ENCODE measurements around the gene MTERF4. TPM values are rescaled to one million over a fixed set of nuclear protein-coding genes. Genes with fewer than 3 reads are reported as not detected.

The MTERF4 gene
- total and polyA plus RNA-seq, 2 donors: 34.5 to 41.7 TPM

DNA sequence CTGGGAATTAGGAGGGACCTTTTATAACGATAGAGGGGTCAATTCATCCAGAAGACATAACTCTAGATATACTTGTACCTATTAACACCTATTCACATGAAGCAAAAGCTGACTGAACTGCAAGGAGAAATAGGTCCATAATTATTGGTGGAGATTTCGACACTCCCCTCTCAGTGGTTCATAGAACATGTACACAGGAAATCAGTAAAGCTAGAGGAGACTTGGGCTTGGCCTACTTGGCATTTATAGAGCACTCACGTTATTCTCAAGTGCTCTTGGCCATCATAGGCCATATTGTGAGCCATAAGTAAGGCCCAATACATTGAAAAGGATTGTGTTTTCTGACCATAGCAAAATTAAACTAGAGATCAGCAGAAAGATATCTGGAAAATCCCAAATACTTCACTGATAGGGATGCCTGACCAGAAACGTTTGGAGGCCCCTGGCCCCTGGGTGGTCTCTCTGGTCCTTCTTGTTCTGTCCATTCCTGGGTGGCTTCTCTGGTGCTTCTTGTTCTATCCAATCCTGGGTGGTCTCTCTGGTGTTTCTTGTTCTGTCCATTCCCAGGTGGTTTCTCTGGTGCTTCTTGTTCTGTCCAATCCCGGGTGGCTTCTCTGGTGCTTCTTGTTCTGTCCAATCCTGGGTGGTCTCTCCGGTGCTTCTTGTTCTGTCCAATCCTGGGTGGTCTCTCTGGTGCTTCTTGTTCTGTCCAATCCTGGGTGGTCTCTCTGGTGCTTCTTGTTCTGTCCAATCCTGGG, 54.7 kb downstream of the MTERF4 start:
- H3K27me3 ChIP-seq (ENCODE audit: control insufficient read depth in 2 of 2, insufficient read depth in 1 of 2, low read length in 1 of 2): peaks cover 0 to 13% of the 10 kb centered on the region in 2 donors
- no peak overlapping the region for H3K27ac ChIP-seq (ENCODE audit: low read depth in 1 of 2, low read length in 1 of 2)
- no peaks in the 10 kb centered on the region for H3K4me1 ChIP-seq (ENCODE audit: control insufficient read depth in 2 of 2, insufficient read depth in 2 of 2, low read length in 2 of 2)
- no peak for DNase-seq (ENCODE audit: low read depth in 6 of 9, low spot score in 9 of 9)
- peaks cover 0 to 10% of the 10 kb centered on the region in 2 donors for H3K36me3 ChIP-seq (ENCODE audit: control insufficient read depth in 2 of 2, insufficient read depth in 2 of 2, low read length in 1 of 2)
- H3K4me3 ChIP-seq (ENCODE audit: low read length in 2 of 2): no peak overlapping the region
- 94% methylated on average over 6 of the region's 6 CpGs for WGBS
- H3K9me3 ChIP-seq (ENCODE audit: control insufficient read depth in 2 of 2, insufficient read depth in 1 of 2, low read length in 1 of 2): peaks cover 0 to 4% of the 10 kb centered on the region in 2 donors

Other genes starting within 250 kb of the MTERF4 start
- gene AGXT, start 233.5 kb downstream of the MTERF4 start, total RNA-seq: 0.14 TPM
- gene AGXT, start 233.5 kb downstream of the MTERF4 start, polyA plus RNA-seq: 0.94 TPM
- 1.1 TPM for gene MAB21L4, start 206.1 kb downstream of the MTERF4 start, total RNA-seq
- 4.9 TPM for gene MAB21L4, start 206.1 kb downstream of the MTERF4 start, polyA plus RNA-seq
- not detected for gene CROCC2, start 196.0 kb downstream of the MTERF4 start, total RNA-seq
- gene CROCC2, start 196.0 kb downstream of the MTERF4 start, polyA plus RNA-seq: 0.02 TPM
- gene SNED1, start 103.7 kb downstream of the MTERF4 start, total RNA-seq: 7.1 TPM
- gene SNED1, start 103.7 kb downstream of the MTERF4 start, polyA plus RNA-seq: 3.2 TPM
- gene PASK, start 47.2 kb upstream of the MTERF4 start, total RNA-seq: 42.2 TPM
- 26.9 TPM for gene PASK, start 47.2 kb upstream of the MTERF4 start, polyA plus RNA-seq
- gene PPP1R7, start 48.2 kb upstream of the MTERF4 start, total RNA-seq: 78.9 TPM
- gene PPP1R7, start 48.2 kb upstream of the MTERF4 start, polyA plus RNA-seq: 63.7 TPM
- gene ANO7, start 86.4 kb upstream of the MTERF4 start, total RNA-seq: 0.09 TPM
- gene ANO7, start 86.4 kb upstream of the MTERF4 start, polyA plus RNA-seq: 0.41 TPM
- 111 TPM for gene HDLBP, start 213.4 kb upstream of the MTERF4 start, total RNA-seq
- gene HDLBP, start 213.4 kb upstream of the MTERF4 start, polyA plus RNA-seq: 85.1 TPM
- 149 TPM for gene SEPTIN2, start 213.6 kb upstream of the MTERF4 start, total RNA-seq
- 189 TPM for gene SEPTIN2, start 213.6 kb upstream of the MTERF4 start, polyA plus RNA-seq